HCT116 (cell line): ENCODE measurements around the gene RXFP1. TPM values are rescaled to one million over a fixed set of nuclear protein-coding genes. Genes with fewer than 3 reads are reported as not detected.

Experiments used
- ATAC-seq: fragments of 200-7000 bp; cut with Tn5 transposase; 2 replicates; pipeline ENCODE4 v1.9.1; 2020; ENCODE audit warnings: mild to moderate bottlenecking, moderate library complexity
- BruUV-seq: library from RNA; stranded (reverse); fragments of 400-500 nt; replicated peaks from 2 replicates; lab custom pipeline; 2021; lab: Mats Ljungman, UMichigan
- CTCF ChIA-PET: fragments of 300-600 bp; sonication (Branson Sonifier 250); formaldehyde crosslinking; loops from one replicate; lab custom pipeline; 2021; ENCODE audit warnings: antibody characterized with exemption; lab: Charles Lee
- POLR2A ChIA-PET: fragments of 300-600, 350-600 bp; sonication (Branson Sonifier 250); formaldehyde crosslinking; loops from one replicate; lab custom pipeline; 2021; ENCODE audit warnings: antibody characterized with exemption; lab: Charles Lee
- RAD21 ChIA-PET, 2 experiments: fragments of 300-600 bp; sonication (Branson Sonifier 250); formaldehyde crosslinking; loops; one replicate each; lab custom pipeline; 2023; ENCODE audit warnings: low total read pairs in 2 of 2; ENCODE audit not compliant: uncharacterized antibody in 2 of 2, unreplicated experiment in 2 of 2, low non-redundant PET in 1 of 2; lab: Charles Lee
- DNase-seq: peaks from one replicate; pipeline ENCODE4 v3.0.0-alpha.2; 2010; ENCODE audit warnings: low read depth, low spot score
- H2AFZ ChIP-seq: fragments of 200-600 bp; shearing (Covaris generic), sonication (generic); 2 replicates; pipeline ENCODE4 v1.6.1; 2017; ENCODE audit warnings: low read depth, mixed run types, mixed read lengths, antibody characterized with exemption, low read length; ENCODE audit not compliant: poor library complexity, severe bottlenecking
- H3K27ac ChIP-seq: 2 replicates; pipeline ENCODE4 v1.5.1; 2012; ENCODE audit warnings: low read depth, low read length
- H3K27me3 ChIP-seq: fragments of 200-600 bp; sonication (generic); 2 replicates; pipeline ENCODE4 v1.6.1; 2016; ENCODE audit warnings: mixed run types, low read length, mixed read lengths; ENCODE audit not compliant: insufficient read depth
- H3K36me3 ChIP-seq, 2 experiments: fragments of 200-500 bp in 1 of 2; fragments of 200-600 bp in 1 of 2; sonication (Bioruptor generic) in 1 of 2; sonication (generic) in 1 of 2; 2 replicates each; pipeline versions ENCODE4 v1.5.1 to v1.6.1; 2014 to 2016; ENCODE audit warnings: low read length in 2 of 2, inconsistent platforms in 1 of 2, mixed read lengths in 1 of 2, mixed run types in 1 of 2; ENCODE audit not compliant: insufficient read depth in 2 of 2, control insufficient read depth in 1 of 2
- H3K4me1 ChIP-seq, 2 experiments: fragments of 200-600 bp in 1 of 2; sonication (generic) in 1 of 2; 2 replicates each; pipeline versions ENCODE4 v1.5.1 to v1.6.1; 2012 to 2017; ENCODE audit warnings: low read length in 2 of 2, inconsistent platforms in 1 of 2, mild to moderate bottlenecking in 1 of 2, mixed read lengths in 1 of 2, mixed run types in 1 of 2, moderate library complexity in 1 of 2; ENCODE audit not compliant: insufficient read depth in 2 of 2, control insufficient read depth in 1 of 2
- H3K4me2 ChIP-seq: fragments of 200-600 bp; sonication (generic); 2 replicates; pipeline ENCODE4 v1.6.1; 2017; ENCODE audit warnings: mixed run types, low read length, mixed read lengths
- H3K4me3 ChIP-seq, 2 experiments: fragments of 200-600 bp in 1 of 2; sonication (generic) in 1 of 2; replicated peaks in 1 of 2; 2 replicates each; pipeline ENCODE4 v1.5.1; 2011 to 2016; ENCODE audit warnings: low read length in 2 of 2, control low read depth in 1 of 2, low read depth in 1 of 2, mild to moderate bottlenecking in 1 of 2, mixed read lengths in 1 of 2, mixed run types in 1 of 2
- H3K79me2 ChIP-seq: fragments of 200-600 bp; sonication (generic); 2 replicates; pipeline ENCODE4 v1.6.1; 2017; ENCODE audit warnings: mild to moderate bottlenecking, mixed run types, low read length, moderate library complexity, mixed read lengths; ENCODE audit not compliant: insufficient read depth
- H3K9ac ChIP-seq: fragments of 200-600 bp; sonication (generic); 2 replicates; pipeline ENCODE4 v1.6.1; 2016; ENCODE audit warnings: low read length, mixed read lengths
- H3K9me2 ChIP-seq: fragments of 200-600 bp; sonication (generic), shearing (Covaris generic); 2 replicates; pipeline ENCODE4 v1.6.1; 2017; ENCODE audit warnings: mixed run types, mild to moderate bottlenecking, moderate library complexity; ENCODE audit not compliant: insufficient read depth
- H3K9me3 ChIP-seq, 2 experiments: fragments of 200-500 bp in 1 of 2; fragments of 200-600 bp in 1 of 2; sonication (Bioruptor generic) in 1 of 2; sonication (generic) in 1 of 2; 2 replicates each; pipeline ENCODE4 v1.6.1; 2014 to 2017; ENCODE audit warnings: low read length in 2 of 2, mixed read lengths in 2 of 2, inconsistent platforms in 1 of 2, low read depth in 1 of 2, mild to moderate bottlenecking in 1 of 2, mixed run types in 1 of 2, moderate library complexity in 1 of 2; ENCODE audit not compliant: control insufficient read depth in 1 of 2, insufficient read depth in 1 of 2
- H4K20me1 ChIP-seq: fragments of 200-600 bp; sonication (generic), shearing (Covaris generic); 2 replicates; pipeline ENCODE4 v1.6.1; 2017; ENCODE audit warnings: mixed run types, mild to moderate bottlenecking, moderate library complexity; ENCODE audit not compliant: insufficient read depth
- CBX3 ChIP-seq: IDR thresholded peaks from 2 replicates; pipeline ENCODE4 v1.6.1; 2012; ENCODE audit warnings: low read depth
- CEBPB ChIP-seq: IDR thresholded peaks from 2 replicates; pipeline ENCODE4 v1.6.1; 2012; ENCODE audit warnings: low read depth
- EGR1 ChIP-seq: IDR thresholded peaks from 2 replicates; pipeline ENCODE4 v1.6.1; 2012; ENCODE audit warnings: low read depth
- ELF1 ChIP-seq: IDR thresholded peaks from 2 replicates; pipeline ENCODE4 v1.6.1; 2012; ENCODE audit warnings: low read depth, borderline replicate concordance
- EZH2 ChIP-seq: fragments of 200-600 bp; sonication (generic); IDR thresholded peaks from 2 replicates; pipeline ENCODE4 v1.6.1; 2017; ENCODE audit warnings: antibody characterized with exemption, mixed run types
- EZH2phosphoT487 ChIP-seq: fragments of 200-600 bp; IDR thresholded peaks from 2 replicates; pipeline ENCODE4 v1.6.1; 2018; ENCODE audit warnings: antibody characterized with exemption, borderline replicate concordance
- JUND ChIP-seq: IDR thresholded peaks from 2 replicates; pipeline ENCODE4 v1.6.1; 2012
- POLR2A ChIP-seq: IDR thresholded peaks from 2 replicates; pipeline ENCODE4 v1.7.0; 2011; ENCODE audit warnings: borderline replicate concordance; ENCODE audit not compliant: insufficient read depth, insufficient read length; ENCODE audit errors: extremely low read depth
- POLR2AphosphoS5 ChIP-seq: IDR thresholded peaks from 2 replicates; pipeline ENCODE4 v1.6.1; 2011; ENCODE audit warnings: mild to moderate bottlenecking, low read depth, low read length, moderate library complexity
- RAD21 ChIP-seq: IDR thresholded peaks from 2 replicates; pipeline ENCODE4 v1.6.1; 2012; ENCODE audit warnings: low read depth, mild to moderate bottlenecking
- SIN3A ChIP-seq: IDR thresholded peaks from 2 replicates; pipeline ENCODE4 v1.6.1; 2012; ENCODE audit warnings: low read depth
- SP1 ChIP-seq: IDR thresholded peaks from 2 replicates; pipeline ENCODE4 v1.6.1; 2012; ENCODE audit warnings: low read depth
- SRF ChIP-seq: IDR thresholded peaks from 2 replicates; pipeline ENCODE4 v1.6.1; 2012; ENCODE audit warnings: low read depth
- TCF7L2 ChIP-seq: IDR thresholded peaks from 2 replicates; pipeline ENCODE4 v1.7.0; 2011; ENCODE audit warnings: borderline replicate concordance, inconsistent platforms; ENCODE audit not compliant: insufficient read depth, insufficient read length; ENCODE audit errors: extremely low read depth
- ZNF274 ChIP-seq: fragments of 200-500 bp; sonication (Bioruptor generic); IDR thresholded peaks from 2 replicates; pipeline ENCODE4 v1.6.1; 2014; ENCODE audit warnings: mild to moderate bottlenecking, low read depth, low read length, inconsistent platforms
- intact Hi-C: fragments of 100-400 bp; cut with micrococcal nuclease; formaldehyde crosslinking; loops from 2 replicates; pipeline ENCODE4 v1.10.0; 2022
- total RNA-seq: library from RNA; stranded (reverse); gene quantifications from one replicate; pipeline ENCODE4 v1.2.1, GENCODE V29; 2021; ENCODE audit not compliant: unreplicated experiment
- TF ChIP-seq, protein P1 (sequence below): IDR thresholded peaks from 2 replicates; pipeline ENCODE4 v1.6.1; 2012
- TF ChIP-seq, protein P2 (sequence below): IDR thresholded peaks from 2 replicates; pipeline ENCODE4 v1.6.1; 2012; ENCODE audit warnings: low read depth
- TF ChIP-seq, protein P3 (sequence below): IDR thresholded peaks from 2 replicates; pipeline ENCODE4 v1.6.1; 2012

The RXFP1 gene
- total RNA-seq, 1 experiment from 2014 or later: not detected

DNA sequence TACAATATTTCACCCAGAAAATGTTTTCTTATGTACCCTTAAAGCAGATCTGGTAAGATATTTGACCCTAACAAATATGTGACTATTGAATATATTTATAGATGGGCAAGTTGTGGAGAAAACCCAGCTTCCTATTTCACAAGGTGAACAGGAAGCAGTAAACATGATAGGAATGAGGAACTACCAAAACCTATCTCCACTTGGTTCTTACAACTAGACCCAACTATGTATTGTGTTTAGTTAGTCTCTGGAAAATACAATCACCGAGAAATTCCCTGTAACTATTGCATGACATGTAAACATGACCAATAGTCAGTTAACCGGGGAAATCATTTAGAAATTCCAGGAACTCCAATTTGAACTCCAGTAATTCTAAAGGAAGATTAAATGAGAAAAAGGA is 8.4 kb upstream of the RXFP1 start:
- Histone ChIP-seq H3K9me2 (no peaks in the 10 kb centered on the region), H4K20me1 (no peaks in the 10 kb centered on the region), H3K4me2 (no peak overlapping the region), H3K9ac (no peak overlapping the region), H3K4me1 (no peaks in the 10 kb centered on the region), H3K79me2 (no peaks in the 10 kb centered on the region), H2AFZ (no peak overlapping the region), H3K9me3 (no peaks in the 10 kb centered on the region), H3K4me3 (no peak overlapping the region), H3K27me3 (no peaks in the 10 kb centered on the region), H3K36me3 (no peaks in the 10 kb centered on the region), H3K27ac (no peak overlapping the region)
- RAD21 ChIA-PET: no interaction called here
- no peak for TF ChIP-seq JUND
- DNase-seq (no peak), ATAC-seq (no peak)
- POLR2A ChIA-PET: no interaction called here
- intact Hi-C loops: no loop called here
- no TSS peak for BruUV-seq
- CTCF ChIA-PET: no interaction called here

DNA sequence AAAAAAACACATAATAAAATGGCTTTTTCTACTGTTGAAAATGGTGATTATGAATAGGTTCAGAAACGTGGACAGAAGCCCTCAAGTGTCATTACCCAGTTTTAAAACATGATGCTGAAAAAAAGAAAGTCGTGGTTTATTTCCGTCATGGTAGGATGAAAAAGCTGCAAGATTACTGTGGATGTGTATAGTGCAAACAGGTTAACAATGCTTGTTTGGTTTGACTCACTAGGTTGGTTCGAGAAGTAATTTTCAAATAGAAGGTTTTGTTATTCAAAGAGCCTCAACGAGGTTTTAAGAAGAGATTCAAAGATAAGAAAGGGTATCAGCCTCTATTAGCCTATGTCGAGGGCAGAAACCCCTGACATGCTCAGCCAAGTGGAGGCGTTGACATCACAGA is 2.5 kb upstream of the RXFP1 start:
- no peak for ATAC-seq
- no peak overlapping the region for H3K4me3 ChIP-seq
- no peaks in the 10 kb centered on the region for H4K20me1 ChIP-seq
- DNase-seq: no peak
- H3K9me3 ChIP-seq: no peaks in the 10 kb centered on the region
- BruUV-seq: no TSS peak
- H2AFZ ChIP-seq: no peak overlapping the region
- no peaks in the 10 kb centered on the region for H3K27me3 ChIP-seq
- TF ChIP-seq, protein P1, sequence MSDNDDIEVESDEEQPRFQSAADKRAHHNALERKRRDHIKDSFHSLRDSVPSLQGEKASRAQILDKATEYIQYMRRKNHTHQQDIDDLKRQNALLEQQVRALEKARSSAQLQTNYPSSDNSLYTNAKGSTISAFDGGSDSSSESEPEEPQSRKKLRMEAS: no peak
- no peak for TF ChIP-seq SRF
- TF ChIP-seq EZH2: no peak
- TF ChIP-seq, protein P2, sequence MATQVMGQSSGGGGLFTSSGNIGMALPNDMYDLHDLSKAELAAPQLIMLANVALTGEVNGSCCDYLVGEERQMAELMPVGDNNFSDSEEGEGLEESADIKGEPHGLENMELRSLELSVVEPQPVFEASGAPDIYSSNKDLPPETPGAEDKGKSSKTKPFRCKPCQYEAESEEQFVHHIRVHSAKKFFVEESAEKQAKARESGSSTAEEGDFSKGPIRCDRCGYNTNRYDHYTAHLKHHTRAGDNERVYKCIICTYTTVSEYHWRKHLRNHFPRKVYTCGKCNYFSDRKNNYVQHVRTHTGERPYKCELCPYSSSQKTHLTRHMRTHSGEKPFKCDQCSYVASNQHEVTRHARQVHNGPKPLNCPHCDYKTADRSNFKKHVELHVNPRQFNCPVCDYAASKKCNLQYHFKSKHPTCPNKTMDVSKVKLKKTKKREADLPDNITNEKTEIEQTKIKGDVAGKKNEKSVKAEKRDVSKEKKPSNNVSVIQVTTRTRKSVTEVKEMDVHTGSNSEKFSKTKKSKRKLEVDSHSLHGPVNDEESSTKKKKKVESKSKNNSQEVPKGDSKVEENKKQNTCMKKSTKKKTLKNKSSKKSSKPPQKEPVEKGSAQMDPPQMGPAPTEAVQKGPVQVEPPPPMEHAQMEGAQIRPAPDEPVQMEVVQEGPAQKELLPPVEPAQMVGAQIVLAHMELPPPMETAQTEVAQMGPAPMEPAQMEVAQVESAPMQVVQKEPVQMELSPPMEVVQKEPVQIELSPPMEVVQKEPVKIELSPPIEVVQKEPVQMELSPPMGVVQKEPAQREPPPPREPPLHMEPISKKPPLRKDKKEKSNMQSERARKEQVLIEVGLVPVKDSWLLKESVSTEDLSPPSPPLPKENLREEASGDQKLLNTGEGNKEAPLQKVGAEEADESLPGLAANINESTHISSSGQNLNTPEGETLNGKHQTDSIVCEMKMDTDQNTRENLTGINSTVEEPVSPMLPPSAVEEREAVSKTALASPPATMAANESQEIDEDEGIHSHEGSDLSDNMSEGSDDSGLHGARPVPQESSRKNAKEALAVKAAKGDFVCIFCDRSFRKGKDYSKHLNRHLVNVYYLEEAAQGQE: no peak
- TF ChIP-seq RAD21: no peak
- no peak for TF ChIP-seq ZNF274
- no peak for TF ChIP-seq ELF1
- no peak for TF ChIP-seq SIN3A
- TF ChIP-seq EZH2phosphoT487: no peak
- TF ChIP-seq, protein P3, sequence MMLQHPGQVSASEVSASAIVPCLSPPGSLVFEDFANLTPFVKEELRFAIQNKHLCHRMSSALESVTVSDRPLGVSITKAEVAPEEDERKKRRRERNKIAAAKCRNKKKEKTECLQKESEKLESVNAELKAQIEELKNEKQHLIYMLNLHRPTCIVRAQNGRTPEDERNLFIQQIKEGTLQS: no peak
- no peak for TF ChIP-seq CBX3
- no peak for TF ChIP-seq POLR2A
- no peak for TF ChIP-seq CEBPB
- no peak for TF ChIP-seq TCF7L2
- no peak for TF ChIP-seq JUND
- no peak for TF ChIP-seq SP1
- TF ChIP-seq POLR2AphosphoS5: no peak
- no peak for TF ChIP-seq EGR1
- POLR2A ChIA-PET: no interaction called here
- no peak overlapping the region for H3K27ac ChIP-seq
- no peaks in the 10 kb centered on the region for H3K79me2 ChIP-seq
- H3K9me2 ChIP-seq: no peaks in the 10 kb centered on the region
- peaks cover 0 to 4% of the 10 kb centered on the region in 2 experiments; a peak in 1 of 4 replicates for H3K4me1 ChIP-seq
- CTCF ChIA-PET: no interaction called here
- H3K9ac ChIP-seq: no peak overlapping the region
- RAD21 ChIA-PET: no interaction called here
- intact Hi-C loops: no loop called here
- no peak overlapping the region for H3K4me2 ChIP-seq
- no peaks in the 10 kb centered on the region for H3K36me3 ChIP-seq
